Measurements from ENCODE around the gene NECAB3.
A peak's percentile ranks its signal among the peaks of the same experiment; 100 is the strongest.

Gene NECAB3

GRCh38 chr20:33668466-33669155 is 5.6 kb downstream of the NECAB3 start:
- H3K4me3 ChIP-seq (ENCODE audit: low read length) = no peak overlapping the region

GRCh38 chr20:33667676-33668465 is 6.4 kb downstream of the NECAB3 start:
- DNase-seq (ENCODE audit: low read depth, low spot score) = no peak

More at GRCh38 chr20:33668466-33669155, 5.6 kb downstream of the NECAB3 start:
- DNase-seq (ENCODE audit: low read depth, low spot score) = no peak

DNA sequence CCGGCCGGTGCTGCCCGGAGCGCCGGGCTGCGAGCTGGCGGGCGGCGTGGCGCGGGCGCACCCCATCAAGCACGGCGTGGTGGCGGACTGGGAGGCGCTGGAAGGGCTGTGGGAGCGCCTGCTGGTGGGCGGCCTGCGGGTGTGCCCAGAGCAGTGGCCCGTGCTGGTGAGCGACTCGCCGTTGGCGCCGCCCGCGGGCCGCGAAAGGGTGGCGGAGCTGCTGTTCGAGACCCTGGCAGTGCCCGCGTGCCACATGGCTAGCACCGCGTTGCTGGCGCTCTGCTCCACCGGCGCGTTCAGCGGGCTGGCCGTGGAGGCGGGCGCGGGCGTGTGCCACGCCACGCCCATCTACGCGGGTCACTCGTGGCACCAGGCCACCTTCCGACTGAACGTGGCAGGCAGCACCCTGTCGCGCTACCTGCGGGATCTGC is 7.0 kb downstream of the NECAB3 start:
- H3K4me3 ChIP-seq (ENCODE audit: low read length) = no peak overlapping the region
- no peak for DNase-seq (ENCODE audit: low read depth, low spot score)

More at GRCh38 chr20:33667676-33668465, 6.4 kb downstream of the NECAB3 start:
- no peak overlapping the region for H3K4me3 ChIP-seq (ENCODE audit: low read length)

- H3K4me3 ChIP-seq (ENCODE audit: low read length) = no peak within 1 kb of the TSS
- DNase-seq (ENCODE audit: low read depth, low spot score) = no peak
These were observed 7.7 kb downstream of the NECAB3 start, which contains the start of gene ACTL10 for GRCh38 chr20:33666293-33667244. ACTL10 (plus strand) TSS chr20:33666943; CDS start chr20:33667498, 555 bp downstream.

GRCh38 chr20:33664762-33665144 is 9.5 kb downstream of the NECAB3 start:
- no peak overlapping the region for H3K4me3 ChIP-seq (ENCODE audit: low read length)
- no peak for DNase-seq (ENCODE audit: low read depth, low spot score)

GRCh38 chr20:33664085-33664761 is 10.0 kb downstream of the NECAB3 start:
- peak overlapping the region; percentile 63 for H3K4me3 ChIP-seq (ENCODE audit: low read length)
- DNase-seq (ENCODE audit: low read depth, low spot score) = no peak

- H3K4me3 ChIP-seq (ENCODE audit: low read length) = peak overlapping the region; percentile 63
- peak; percentile 48 for DNase-seq (ENCODE audit: low read depth, low spot score)
These were observed 10.8 kb downstream of the NECAB3 start for GRCh38 chr20:33663161-33664084.

- no peak for DNase-seq (ENCODE audit: low read depth, low spot score)
These were observed 12.1 kb downstream of the NECAB3 start, which contains the start of gene C20orf144 for GRCh38 chr20:33662172-33662571. C20orf144 (plus strand) TSS chr20:33662327; CDS start chr20:33662346, 19 bp downstream.

DNA sequence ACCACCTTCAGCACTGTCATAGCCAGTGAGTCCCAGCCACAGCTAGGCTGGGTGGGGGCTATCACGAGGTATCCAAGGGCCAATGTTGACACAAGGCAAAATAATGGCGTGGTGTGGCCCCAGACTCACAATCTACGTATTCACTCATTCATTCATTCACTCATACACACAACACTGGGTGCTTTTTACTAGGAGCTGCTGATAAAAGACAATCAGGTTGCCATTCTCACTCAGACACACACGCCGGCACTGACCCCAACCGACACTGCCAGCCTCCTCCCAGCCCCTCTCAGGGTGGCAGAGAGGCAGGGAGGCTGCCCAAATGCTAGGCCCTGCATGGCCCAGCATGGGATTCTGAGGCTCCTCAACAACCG is 13.6 kb downstream of the NECAB3 start:
- no peak for DNase-seq (ENCODE audit: low read depth, low spot score)
- H3K4me3 ChIP-seq (ENCODE audit: low read length) = no peak overlapping the region

More at GRCh38 chr20:33662172-33662571, 12.1 kb downstream of the NECAB3 start, which contains the start of gene C20orf144:
- H3K4me3 ChIP-seq (ENCODE audit: low read length) = peak within 1 kb of the TSS; percentile 63

DNA sequence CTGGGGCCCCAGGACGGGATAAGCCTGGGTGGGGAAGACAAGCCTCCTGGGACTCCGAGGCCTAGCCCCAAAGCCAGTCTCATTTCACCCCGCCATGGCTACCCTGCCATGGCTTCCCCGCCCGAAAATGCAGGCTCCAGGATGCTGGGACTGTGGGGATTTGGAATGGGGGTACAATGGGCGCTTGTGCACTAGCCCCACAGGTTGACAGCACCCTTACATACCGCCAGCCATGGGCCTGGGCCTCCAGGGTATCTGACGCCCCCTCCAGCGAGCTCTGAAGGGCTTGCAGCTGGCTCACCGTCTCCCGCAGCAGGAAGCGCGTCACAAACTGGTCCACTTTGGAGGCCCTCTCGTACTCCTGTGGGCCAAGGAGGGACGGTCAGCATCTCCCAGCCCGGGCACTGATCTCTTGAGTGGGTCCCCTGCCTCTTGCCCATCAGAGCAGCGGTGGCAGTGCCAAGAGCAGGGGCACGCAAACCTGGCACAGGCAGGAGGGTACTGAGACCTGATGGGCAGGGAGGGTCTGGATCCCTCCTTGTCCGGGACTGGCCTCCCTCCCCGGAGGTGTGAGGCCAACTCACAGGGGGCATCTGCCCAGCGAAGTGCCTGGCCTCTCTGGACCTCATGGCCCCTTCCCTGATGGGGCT is 14.1 kb downstream of the NECAB3 start:
- no peak overlapping the region for H3K4me3 ChIP-seq (ENCODE audit: low read length)

DNA sequence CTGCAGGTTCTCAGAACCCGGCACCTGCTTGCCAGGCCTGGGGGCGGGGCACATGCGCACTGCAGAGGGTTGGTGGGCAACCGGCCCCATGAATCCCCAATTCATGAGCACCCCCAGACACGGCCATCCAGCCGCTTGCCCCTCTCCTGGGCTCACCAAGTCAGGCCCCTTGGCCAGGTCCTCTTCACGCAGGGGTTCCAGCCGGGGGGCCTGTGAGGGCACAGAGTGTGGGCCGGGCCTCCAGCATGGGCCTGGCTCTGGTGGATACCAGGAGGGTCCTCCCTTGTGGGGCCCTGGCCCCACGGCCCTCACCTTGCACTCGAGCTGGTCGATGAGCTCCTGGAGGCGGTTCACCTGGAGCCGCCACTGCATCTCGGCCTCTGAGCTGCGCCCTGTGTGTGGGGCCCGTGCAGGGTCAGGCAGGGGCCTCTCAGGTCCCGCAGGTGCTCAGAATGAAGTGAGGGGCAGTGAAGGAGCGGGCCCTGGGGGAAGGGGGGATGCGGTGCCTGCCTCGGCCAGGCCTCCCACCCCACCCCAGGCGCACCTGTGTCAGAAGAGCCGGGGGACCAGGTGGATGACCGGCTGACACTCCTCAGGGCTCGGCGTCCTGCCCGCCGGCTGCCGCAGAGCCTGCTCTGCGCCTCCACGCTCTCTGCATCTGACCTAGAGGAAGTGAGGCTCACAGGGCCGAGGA is 14.7 kb downstream of the NECAB3 start:
- no peak overlapping the region for H3K4me3 ChIP-seq (ENCODE audit: low read length)
- DNase-seq (ENCODE audit: low read depth, low spot score) = no peak

More for the DNA sequence above, 14.1 kb downstream of the NECAB3 start:
- no peak for DNase-seq (ENCODE audit: low read depth, low spot score)

DNA sequence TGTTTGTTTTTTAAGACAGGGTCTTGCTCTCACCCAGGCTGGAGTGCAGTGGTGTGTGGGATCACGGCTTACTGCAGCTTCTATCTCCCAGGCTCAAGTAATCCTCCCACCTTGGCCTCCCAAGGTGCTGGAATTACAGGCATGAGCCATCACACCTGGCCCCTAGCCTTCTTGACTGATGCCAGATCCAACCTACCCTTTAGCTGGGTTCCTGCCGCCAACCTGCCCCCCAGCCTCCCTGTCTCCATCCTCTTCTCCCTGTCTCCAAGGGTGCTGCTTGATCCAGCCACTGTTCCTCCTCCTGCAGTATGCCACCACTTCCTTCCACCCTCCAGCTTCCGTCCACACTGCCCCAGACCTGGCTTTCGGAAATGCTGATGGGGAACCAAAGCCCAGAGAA is 15.3 kb downstream of the NECAB3 start:
- no peak overlapping the region for H3K4me3 ChIP-seq (ENCODE audit: low read length)
- no peak for DNase-seq (ENCODE audit: low read depth, low spot score)

- no peak for DNase-seq (ENCODE audit: low read depth, low spot score)
- H3K4me3 ChIP-seq (ENCODE audit: low read length) = no peak overlapping the region
These were observed 15.7 kb downstream of the NECAB3 start for GRCh38 chr20:33658510-33658909.

DNA sequence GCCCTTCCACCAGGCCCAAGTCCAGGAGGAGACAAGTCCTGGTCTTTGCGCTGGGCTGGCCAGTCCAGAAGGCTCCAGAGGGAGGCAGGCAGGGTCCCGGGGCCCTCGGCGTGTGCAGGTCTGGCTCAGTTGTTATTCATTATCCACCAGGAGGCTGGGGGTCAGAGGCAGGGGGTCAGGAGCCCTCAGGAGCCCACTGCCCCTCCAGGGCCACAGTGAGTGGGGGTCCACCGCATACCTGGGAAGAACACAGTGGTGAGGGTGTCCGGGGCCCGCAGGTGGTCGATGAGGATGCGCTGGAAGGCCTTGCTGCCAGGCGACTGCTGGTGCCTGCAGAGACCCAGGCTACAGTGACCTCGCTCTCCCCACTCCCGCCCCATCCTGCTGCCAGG is 16.5 kb downstream of the NECAB3 start:
- no peak for DNase-seq (ENCODE audit: low read depth, low spot score)
- no peak overlapping the region for H3K4me3 ChIP-seq (ENCODE audit: low read length)

GRCh38 chr20:33656783-33657703 is 17.2 kb downstream of the NECAB3 start:
- DNase-seq (ENCODE audit: low read depth, low spot score) = no peak
- H3K4me3 ChIP-seq (ENCODE audit: low read length) = no peak overlapping the region

Data from Jurkat, Clone E6-1 (cell line).